GM18502 (cell line): ENCODE data around the gene TRPT1.

Experiments
- ATAC-seq: cut with Tn5 transposase; IDR thresholded peaks from one replicate; pipeline ENCODE4 v1.9.1; 2021; ENCODE audit warnings: mild to moderate bottlenecking; ENCODE audit not compliant: unreplicated experiment, poor library complexity

TRPT1 gene

GRCh38 chr11:64231546-64231945 lies 5.6 kb upstream of the TRPT1 start:
- no peak for ATAC-seq

- no peak for ATAC-seq
Measured at GRCh38 chr11:64230985-64231365, 5.0 kb upstream of the TRPT1 start.

GRCh38 chr11:64230171-64230984 lies 4.4 kb upstream of the TRPT1 start, which contains the start of gene DNAJC4:
Gene DNAJC4, plus strand, starts transcription at chr11:64230548. Its CDS starts 307 bp downstream, at chr11:64230855.
- peak; percentile 47 for ATAC-seq

- no peak for ATAC-seq
Measured at GRCh38 chr11:64229744-64230170, 3.8 kb upstream of the TRPT1 start.

GRCh38 chr11:64229090-64229743 lies 3.2 kb upstream of the TRPT1 start:
- ATAC-seq = no peak

- no peak for ATAC-seq
Measured at GRCh38 chr11:64227405-64227956, 1.5 kb upstream of the TRPT1 start.

GRCh38 chr11:64226507-64227051 lies 593 bp upstream of the TRPT1 start:
- ATAC-seq = peak; percentile 21

- no peak for ATAC-seq
Measured at GRCh38 chr11:64224891-64225607, 937 bp downstream of the TRPT1 start.

- no peak for ATAC-seq
Measured at GRCh38 chr11:64224151-64224890, 1.7 kb downstream of the TRPT1 start.

GRCh38 chr11:64223001-64223651 lies 2.9 kb downstream of the TRPT1 start:
- no peak for ATAC-seq

GRCh38 chr11:64222651-64223000 lies 3.4 kb downstream of the TRPT1 start:
- no peak for ATAC-seq

GRCh38 chr11:64220798-64221197 lies 5.2 kb downstream of the TRPT1 start:
- ATAC-seq = no peak

GRCh38 chr11:64220271-64220670 lies 5.7 kb downstream of the TRPT1 start:
- no peak for ATAC-seq

- no peak for ATAC-seq
Measured at GRCh38 chr11:64219755-64220154, 6.2 kb downstream of the TRPT1 start.

GRCh38 chr11:64219354-64219684 lies 6.7 kb downstream of the TRPT1 start:
- ATAC-seq = no peak

GRCh38 chr11:64218628-64219353 lies 7.2 kb downstream of the TRPT1 start:
- no peak for ATAC-seq

- no peak for ATAC-seq
Measured at GRCh38 chr11:64216879-64217278, 9.1 kb downstream of the TRPT1 start.

GRCh38 chr11:64211181-64211872 lies 14.7 kb downstream of the TRPT1 start:
- no peak for ATAC-seq
